Astrocyte (in vitro differentiated cells and primary cell): ENCODE data around the gene SPDEF. TPM values are rescaled to one million over a fixed set of nuclear protein-coding genes. Genes with fewer than 3 reads are reported as not detected.

Experiments used
- DNase-seq: peaks from one replicate; pipeline ENCODE4 v3.0.0-alpha.2; 2010; ENCODE audit warnings: low read depth
- FAIRE-seq: peaks from 2 replicates; lab custom pipeline; 2011; peaks lifted over from hg19 to GRCh38; lab: Jason Lieb, UNC
- H2AFZ ChIP-seq: 2 replicates; pipeline ENCODE4 v1.6.0; 2012; ENCODE audit warnings: low read depth, low read length, inconsistent platforms
- H3K27ac ChIP-seq: 2 replicates; pipeline ENCODE4 v1.5.1; 2011; ENCODE audit warnings: low read depth, low read length, inconsistent platforms
- H3K27me3 ChIP-seq: 2 replicates; pipeline ENCODE4 v1.6.0; 2011; ENCODE audit warnings: low read length, inconsistent platforms; ENCODE audit not compliant: insufficient read depth
- H3K36me3 ChIP-seq: 2 replicates; pipeline ENCODE4 v1.5.1; 2011; ENCODE audit warnings: low read length, inconsistent platforms; ENCODE audit not compliant: insufficient read depth
- H3K4me1 ChIP-seq: 2 replicates; pipeline ENCODE4 v1.5.1; 2011; ENCODE audit warnings: low read length, inconsistent platforms; ENCODE audit not compliant: insufficient read depth
- H3K4me2 ChIP-seq: 2 replicates; pipeline ENCODE4 v1.6.0; 2012; ENCODE audit warnings: low read length, inconsistent platforms
- H3K4me3 ChIP-seq: 2 replicates; pipeline ENCODE4 v1.5.1; 2011; ENCODE audit warnings: low read depth, mild to moderate bottlenecking, low read length, inconsistent platforms; ENCODE audit not compliant: insufficient read depth
- H3K79me2 ChIP-seq: 2 replicates; pipeline ENCODE4 v1.6.0; 2012; ENCODE audit warnings: mild to moderate bottlenecking, low read length, inconsistent platforms; ENCODE audit not compliant: insufficient read depth
- H3K9ac ChIP-seq: 2 replicates; pipeline ENCODE4 v1.6.0; 2012; ENCODE audit warnings: mild to moderate bottlenecking, low read length, inconsistent platforms
- H3K9me3 ChIP-seq: 2 replicates; pipeline ENCODE4 v1.5.1; 2012; ENCODE audit warnings: low read depth, mild to moderate bottlenecking, low read length, inconsistent platforms; ENCODE audit not compliant: insufficient read depth
- H4K20me1 ChIP-seq: 2 replicates; pipeline ENCODE4 v1.6.0; 2012; ENCODE audit warnings: low read length, inconsistent platforms; ENCODE audit not compliant: insufficient read depth
- H3K27ac Mint-ChIP-seq: one replicate; pipeline ENCODE4 v1.8.0; 2021; ENCODE audit warnings: mild to moderate bottlenecking, mixed read lengths; ENCODE audit not compliant: unreplicated experiment
- H3K27me3 Mint-ChIP-seq: one replicate; pipeline ENCODE4 v1.8.0; 2021; ENCODE audit warnings: low read depth, mixed read lengths; ENCODE audit not compliant: unreplicated experiment
- H3K36me3 Mint-ChIP-seq: one replicate; pipeline ENCODE4 v1.8.0; 2021; ENCODE audit warnings: low read depth, mixed read lengths; ENCODE audit not compliant: unreplicated experiment
- H3K4me1 Mint-ChIP-seq: one replicate; pipeline ENCODE4 v1.8.0; 2021; ENCODE audit warnings: low read depth, mixed read lengths; ENCODE audit not compliant: unreplicated experiment
- H3K4me3 Mint-ChIP-seq: one replicate; pipeline ENCODE4 v1.8.0; 2021; ENCODE audit warnings: mild to moderate bottlenecking, moderate library complexity, mixed read lengths; ENCODE audit not compliant: unreplicated experiment
- H3K9me3 Mint-ChIP-seq: one replicate; pipeline ENCODE4 v1.8.0; 2021; ENCODE audit warnings: mild to moderate bottlenecking, mixed read lengths; ENCODE audit not compliant: unreplicated experiment
- EZH2 ChIP-seq: IDR thresholded peaks from 2 replicates; pipeline ENCODE4 v1.6.1; 2012; ENCODE audit warnings: mild to moderate bottlenecking, low read length, inconsistent platforms; ENCODE audit not compliant: insufficient read depth
- total RNA-seq: library from RNA; stranded (reverse); gene quantifications from 2 replicates; pipeline ENCODE4 v1.2.1, GENCODE V29; 2021
- TF ChIP-seq, protein P1 (sequence below): IDR thresholded peaks from 2 replicates; pipeline ENCODE4 v1.5.1; 2011; ENCODE audit warnings: low read depth, mild to moderate bottlenecking, inconsistent platforms, low read length, moderate library complexity; ENCODE audit not compliant: insufficient read depth

SPDEF gene
- total RNA-seq, 1 donor from 2014 or later, result 0.16 TPM

DNA sequence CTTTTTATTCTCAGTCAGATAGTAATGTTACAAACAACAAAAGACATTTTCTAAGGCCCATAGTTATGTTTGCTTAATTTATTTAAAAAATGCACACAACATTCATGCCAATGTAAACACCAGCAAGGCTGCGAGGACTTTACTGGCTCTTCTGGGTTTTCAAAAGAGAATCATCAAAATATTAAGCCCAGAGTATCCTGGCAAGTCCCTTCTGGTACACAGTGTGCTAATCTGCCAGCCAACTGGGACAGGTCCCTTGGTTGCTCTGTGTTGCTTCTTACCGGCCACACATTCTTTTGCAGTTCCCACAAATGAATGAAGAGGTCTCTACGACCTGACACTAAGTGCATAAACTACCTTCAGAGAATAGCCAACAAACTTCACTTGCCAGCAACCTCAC, 42.6 kb upstream of the SPDEF start:
- Mint-ChIP-seq H3K9me3 (no peaks in the 10 kb centered on the region), H3K36me3 (peaks cover 6% of the 10 kb centered on the region), H3K4me1 (peaks cover 20% of the 10 kb centered on the region), H3K27me3 (no peaks in the 10 kb centered on the region), H3K27ac (no peak overlapping the region), H3K4me3 (no peak overlapping the region)
- Histone ChIP-seq H3K27me3 (no peaks in the 10 kb centered on the region), H3K4me1 (peaks cover 9% of the 10 kb centered on the region), H3K27ac (no peak overlapping the region), H3K4me3 (no peak overlapping the region), H3K79me2 (peaks cover 28% of the 10 kb centered on the region), H3K4me2 (no peak overlapping the region), H2AFZ (no peak overlapping the region), H3K9ac (no peak overlapping the region), H3K9me3 (no peaks in the 10 kb centered on the region), H4K20me1 (peaks cover 97% of the 10 kb centered on the region), H3K36me3 (no peaks in the 10 kb centered on the region)
- DNase-seq, result no peak
- no peak for FAIRE-seq
- TF ChIP-seq, protein P1, sequence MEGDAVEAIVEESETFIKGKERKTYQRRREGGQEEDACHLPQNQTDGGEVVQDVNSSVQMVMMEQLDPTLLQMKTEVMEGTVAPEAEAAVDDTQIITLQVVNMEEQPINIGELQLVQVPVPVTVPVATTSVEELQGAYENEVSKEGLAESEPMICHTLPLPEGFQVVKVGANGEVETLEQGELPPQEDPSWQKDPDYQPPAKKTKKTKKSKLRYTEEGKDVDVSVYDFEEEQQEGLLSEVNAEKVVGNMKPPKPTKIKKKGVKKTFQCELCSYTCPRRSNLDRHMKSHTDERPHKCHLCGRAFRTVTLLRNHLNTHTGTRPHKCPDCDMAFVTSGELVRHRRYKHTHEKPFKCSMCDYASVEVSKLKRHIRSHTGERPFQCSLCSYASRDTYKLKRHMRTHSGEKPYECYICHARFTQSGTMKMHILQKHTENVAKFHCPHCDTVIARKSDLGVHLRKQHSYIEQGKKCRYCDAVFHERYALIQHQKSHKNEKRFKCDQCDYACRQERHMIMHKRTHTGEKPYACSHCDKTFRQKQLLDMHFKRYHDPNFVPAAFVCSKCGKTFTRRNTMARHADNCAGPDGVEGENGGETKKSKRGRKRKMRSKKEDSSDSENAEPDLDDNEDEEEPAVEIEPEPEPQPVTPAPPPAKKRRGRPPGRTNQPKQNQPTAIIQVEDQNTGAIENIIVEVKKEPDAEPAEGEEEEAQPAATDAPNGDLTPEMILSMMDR, result no peak
- no peak for TF ChIP-seq EZH2

- TF ChIP-seq EZH2, result no peak
- TF ChIP-seq, protein P1, result no peak
- Mint-ChIP-seq H3K4me1 (peaks cover 20% of the 10 kb centered on the region), H3K36me3 (peaks cover 6% of the 10 kb centered on the region), H3K27ac (no peak overlapping the region), H3K9me3 (no peaks in the 10 kb centered on the region), H3K4me3 (no peak overlapping the region), H3K27me3 (no peaks in the 10 kb centered on the region)
- H3K4me3 ChIP-seq, result no peak overlapping the region
- H3K27me3 ChIP-seq, result no peaks in the 10 kb centered on the region
- H3K9me3 ChIP-seq, result no peaks in the 10 kb centered on the region
- H3K4me2 ChIP-seq, result no peak overlapping the region
- FAIRE-seq (no peak), DNase-seq (no peak)
- no peak overlapping the region for H2AFZ ChIP-seq
- H3K79me2 ChIP-seq, result peaks cover 37% of the 10 kb centered on the region
- no peak overlapping the region for H3K27ac ChIP-seq
- H3K4me1 ChIP-seq, result peaks cover 8% of the 10 kb centered on the region
- H3K9ac ChIP-seq, result no peak overlapping the region
- H3K36me3 ChIP-seq, result no peaks in the 10 kb centered on the region
- peaks cover 97% of the 10 kb centered on the region for H4K20me1 ChIP-seq
Observed at GRCh38 chr6:34597605-34598353, 41.6 kb upstream of the SPDEF start.

GRCh38 chr6:34596798-34597197, 40.7 kb upstream of the SPDEF start:
- TF ChIP-seq EZH2, result no peak
- TF ChIP-seq, protein P1, result no peak
- Mint-ChIP-seq H3K4me3 (no peak overlapping the region), H3K36me3 (peaks cover 6% of the 10 kb centered on the region), H3K27me3 (no peaks in the 10 kb centered on the region), H3K9me3 (no peaks in the 10 kb centered on the region), H3K27ac (no peak overlapping the region), H3K4me1 (peaks cover 14% of the 10 kb centered on the region)
- Histone ChIP-seq H3K36me3 (no peaks in the 10 kb centered on the region), H3K4me1 (no peaks in the 10 kb centered on the region), H2AFZ (no peak overlapping the region), H4K20me1 (peaks cover 93% of the 10 kb centered on the region), H3K4me2 (no peak overlapping the region), H3K9ac (no peak overlapping the region), H3K27ac (no peak overlapping the region), H3K4me3 (no peak overlapping the region), H3K79me2 (peaks cover 44% of the 10 kb centered on the region), H3K27me3 (no peaks in the 10 kb centered on the region), H3K9me3 (no peaks in the 10 kb centered on the region)
- no peak for DNase-seq
- no peak for FAIRE-seq
